Prostate gland (tissue), 2 donors: ENCODE results near the gene ASIP. TPM values are rescaled to one million over a fixed set of nuclear protein-coding genes. Genes with fewer than 3 reads are reported as not detected.
"Not testable (repeated sequence)": the region's sequence is repeated elsewhere in the genome, so short reads cannot be mapped to it uniquely, and the experiment has no call there.

Experiments used
- DNase-seq: peaks from one replicate; pipeline ENCODE4 v3.0.0-alpha.2; 2019; ENCODE audit warnings: low spot score
- H3K27ac ChIP-seq, 2 donors: fragments of 200-600 bp; sonication (generic); 2 replicates each; pipeline ENCODE4 v1.5.1; 2017 to 2019
- H3K27me3 ChIP-seq: fragments of 200-600 bp; sonication (generic); replicated peaks from 2 replicates; pipeline ENCODE4 v1.5.1; 2019; ENCODE audit not compliant: insufficient read depth
- H3K36me3 ChIP-seq, 2 donors: fragments of 200-600 bp; sonication (generic); 1 replicate in 1 of 2; 2 replicates in 1 of 2; pipeline versions ENCODE4 v1.5.1 to v1.8.1; 2017 to 2019
- H3K4me1 ChIP-seq: fragments of 200-600 bp; sonication (generic); replicated peaks from 2 replicates; pipeline ENCODE4 v1.5.1; 2019
- H3K4me3 ChIP-seq, 2 donors: fragments of 200-600 bp; sonication (generic); 2 replicates each; pipeline ENCODE4 v1.5.1; 2017 to 2019
- H3K9me3 ChIP-seq: fragments of 200-600 bp; sonication (generic); 2 replicates; pipeline ENCODE4 v1.5.1; 2017
- CTCF ChIP-seq, 4 experiments: fragments of 200-600 bp in 2 of 4; fragments of 450-650 bp in 2 of 4; sonication (generic) in 2 of 4; IDR thresholded peaks; 1 replicate in 3 of 4; 2 replicates in 1 of 4; pipeline ENCODE4 v1.5.1; 2016 to 2019; ENCODE audit warnings: antibody characterized with exemption in 4 of 4, mild to moderate bottlenecking in 2 of 4, moderate library complexity in 2 of 4
- POLR2A ChIP-seq: fragments of 450-650 bp; IDR thresholded peaks from one replicate; pipeline ENCODE4 v1.6.1; 2016; ENCODE audit warnings: antibody characterized with exemption, mild to moderate bottlenecking
- POLR2AphosphoS5 ChIP-seq: sonication (generic); formaldehyde crosslinking; IDR thresholded peaks from one replicate; pipeline ENCODE4 v1.6.1; 2017; ENCODE audit warnings: antibody characterized with exemption
- WGBS: methylation state at CpG from one replicate; pipeline ENCODE4 v1.1.5; 2018; 5-methylcytosine and 5-hydroxymethylcytosine counted together
- intact Hi-C: fragments of 100-400 bp; cut with DNase I; formaldehyde crosslinking; loops from one replicate; pipeline ENCODE4 v1.14.2; 2022
- total RNA-seq, 2 donors: library from RNA; depleted of rRNA; stranded (reverse); fragments of >200 nt; gene quantifications; one replicate each; pipeline ENCODE4 v1.1.0, GENCODE V29; 2016

ASIP gene
- total RNA-seq, 2 donors from 2014 or later, result 3.6 TPM; not detected in 1

- Histone ChIP-seq H3K4me3 (no peak overlapping the region), H3K27ac (no peak overlapping the region), H3K4me1 (no peaks in the 10 kb centered on the region), H3K9me3 (no peaks in the 10 kb centered on the region), H3K27me3 (no peaks in the 10 kb centered on the region), H3K36me3 (no peaks in the 10 kb centered on the region)
- intact Hi-C loops, result no loop called here
- TF ChIP-seq POLR2A, result no peak
- no peak for TF ChIP-seq CTCF (IDR thresholded peaks at IDR 0.05)
- no peak for TF ChIP-seq POLR2AphosphoS5
- WGBS, result 95% methylated on average over 7 of the region's 7 CpGs
- no peak for DNase-seq
Observed at GRCh38 chr20:34274694-34275093, 33.5 kb downstream of the ASIP start.

GRCh38 chr20:34281177-34281576, 40.0 kb downstream of the ASIP start:
- Histone ChIP-seq H3K4me1 (no peaks in the 10 kb centered on the region), H3K36me3 (peaks cover 6 to 8% of the 10 kb centered on the region in 2 donors), H3K27ac (no peak overlapping the region), H3K27me3 (no peaks in the 10 kb centered on the region), H3K9me3 (no peaks in the 10 kb centered on the region), H3K4me3 (no peak overlapping the region)
- no peak for DNase-seq
- 86% methylated on average over 3 of the region's 3 CpGs for WGBS
- no peak for TF ChIP-seq CTCF (IDR thresholded peaks at IDR 0.05)
- intact Hi-C loops, result no loop called here

GRCh38 chr20:34282041-34282440, 40.8 kb downstream of the ASIP start:
- TF ChIP-seq POLR2AphosphoS5 (no peak), POLR2A (no peak), CTCF (IDR thresholded peaks at IDR 0.05) (no peak)
- H3K9me3 ChIP-seq, result no peaks in the 10 kb centered on the region
- H3K27me3 ChIP-seq, result no peaks in the 10 kb centered on the region
- no peak for DNase-seq
- intact Hi-C loops, result no loop called here
- peaks cover 6 to 8% of the 10 kb centered on the region in 2 donors for H3K36me3 ChIP-seq
- no peak overlapping the region for H3K4me3 ChIP-seq
- H3K27ac ChIP-seq, result no peak overlapping the region
- H3K4me1 ChIP-seq, result no peaks in the 10 kb centered on the region
- WGBS, result 94% methylated on average over 4 of the region's 4 CpGs

- no peak for TF ChIP-seq CTCF (IDR thresholded peaks at IDR 0.05)
- TF ChIP-seq POLR2AphosphoS5, result no peak
- TF ChIP-seq POLR2A, result no peak
- Histone ChIP-seq H3K36me3 (peaks cover 6 to 8% of the 10 kb centered on the region in 2 donors), H3K27ac (no peak overlapping the region), H3K9me3 (no peaks in the 10 kb centered on the region), H3K27me3 (no peaks in the 10 kb centered on the region), H3K4me3 (no peak overlapping the region), H3K4me1 (no peaks in the 10 kb centered on the region)
- 81% methylated on average over 1 of the region's 1 CpG for WGBS
- no peak for DNase-seq
- intact Hi-C loops, result no loop called here
Observed at GRCh38 chr20:34283844-34284243, 42.6 kb downstream of the ASIP start.

- Histone ChIP-seq H3K9me3 (no peaks in the 10 kb centered on the region), H3K4me3 (no peak overlapping the region), H3K36me3 (peaks cover 13 to 14% of the 10 kb centered on the region in 2 donors), H3K4me1 (no peaks in the 10 kb centered on the region), H3K27ac (no peak overlapping the region), H3K27me3 (no peaks in the 10 kb centered on the region)
- intact Hi-C loops, result no loop called here
- TF ChIP-seq POLR2AphosphoS5 (no peak), POLR2A (no peak), CTCF (IDR thresholded peaks at IDR 0.05) (no peak)
- WGBS, result 93% methylated on average over 13 of the region's 16 CpGs
- DNase-seq, result no peak
Observed at GRCh38 chr20:34285450-34285849, 44.2 kb downstream of the ASIP start.

- H3K9me3 ChIP-seq, H3K4me3 ChIP-seq, H3K27me3 ChIP-seq, DNase-seq, intact Hi-C loops, H3K4me1 ChIP-seq, H3K27ac ChIP-seq: not testable (repeated sequence)
- WGBS, result 91% methylated on average over 5 of the region's 5 CpGs
- H3K36me3 ChIP-seq, result peaks cover 16 to 18% of the 10 kb centered on the region in 2 donors
Observed at GRCh38 chr20:34287500-34287899, 46.3 kb downstream of the ASIP start.
